Breast epithelium (tissue), 3 donors: ENCODE measurements around the gene SCPEP1.

Source experiments
- POLR2A ChIP-seq: fragments of 450-650 bp; IDR thresholded peaks from one replicate; pipeline ENCODE4 v1.6.1; 2016; ENCODE audit warnings: antibody characterized with exemption, mild to moderate bottlenecking, moderate library complexity
- POLR2AphosphoS5 ChIP-seq, 3 donors: sonication (generic); formaldehyde crosslinking; IDR thresholded peaks; one replicate each; pipeline ENCODE4 v1.6.1; 2017; ENCODE audit warnings: antibody characterized with exemption in 3 of 3
- TF ChIP-seq, protein P1 (sequence below), 3 donors: fragments of 450-650 bp; IDR thresholded peaks; one replicate each; pipeline ENCODE4 v1.5.1; 2016 to 2017; ENCODE audit warnings: antibody characterized with exemption in 3 of 3, mild to moderate bottlenecking in 3 of 3, moderate library complexity in 3 of 3

GRCh38 chr17:56928586-56928985 is 49.3 kb upstream of the SCPEP1 start:
- TF ChIP-seq POLR2AphosphoS5 (IDR thresholded peaks at IDR 0.05) (no peak), POLR2A (no peak)
- TF ChIP-seq, protein P1, sequence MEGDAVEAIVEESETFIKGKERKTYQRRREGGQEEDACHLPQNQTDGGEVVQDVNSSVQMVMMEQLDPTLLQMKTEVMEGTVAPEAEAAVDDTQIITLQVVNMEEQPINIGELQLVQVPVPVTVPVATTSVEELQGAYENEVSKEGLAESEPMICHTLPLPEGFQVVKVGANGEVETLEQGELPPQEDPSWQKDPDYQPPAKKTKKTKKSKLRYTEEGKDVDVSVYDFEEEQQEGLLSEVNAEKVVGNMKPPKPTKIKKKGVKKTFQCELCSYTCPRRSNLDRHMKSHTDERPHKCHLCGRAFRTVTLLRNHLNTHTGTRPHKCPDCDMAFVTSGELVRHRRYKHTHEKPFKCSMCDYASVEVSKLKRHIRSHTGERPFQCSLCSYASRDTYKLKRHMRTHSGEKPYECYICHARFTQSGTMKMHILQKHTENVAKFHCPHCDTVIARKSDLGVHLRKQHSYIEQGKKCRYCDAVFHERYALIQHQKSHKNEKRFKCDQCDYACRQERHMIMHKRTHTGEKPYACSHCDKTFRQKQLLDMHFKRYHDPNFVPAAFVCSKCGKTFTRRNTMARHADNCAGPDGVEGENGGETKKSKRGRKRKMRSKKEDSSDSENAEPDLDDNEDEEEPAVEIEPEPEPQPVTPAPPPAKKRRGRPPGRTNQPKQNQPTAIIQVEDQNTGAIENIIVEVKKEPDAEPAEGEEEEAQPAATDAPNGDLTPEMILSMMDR (IDR thresholded peaks at IDR 0.05): no peak
